HepG2 (cell line): ENCODE data around the gene TLE2. TPM values are rescaled to one million over a fixed set of nuclear protein-coding genes. Genes with fewer than 3 reads are reported as not detected.
A peak's percentile ranks its signal among the peaks of the same experiment; 100 is the strongest.

ENCODE experiments used
- ATAC-seq: fragments of 200-7000 bp; cut with Tn5 transposase; 3 replicates; pipeline ENCODE4 v1.9.1; 2020; ENCODE audit warnings: mild to moderate bottlenecking, moderate library complexity
- BruUV-seq: library from RNA; stranded (reverse); fragments of 400-500 nt; replicated peaks from 2 replicates; lab custom pipeline; 2021; lab: Mats Ljungman, UMichigan
- CTCF ChIA-PET: fragments of 300-600 bp; formaldehyde crosslinking; extraction: SDS; loops from one replicate; lab custom pipeline; 2021; ENCODE audit warnings: low total read pairs, inconsistent platforms, low intra/inter-chr PET ratio; lab: Yijun Ruan, JAX
- POLR2A ChIA-PET: fragments of 350-600 bp; sonication (Branson Sonifier 250); formaldehyde crosslinking; loops from one replicate; lab custom pipeline; 2020; ENCODE audit warnings: antibody characterized with exemption, inconsistent platforms; lab: Yijun Ruan, JAX
- DNase-seq: peaks from one replicate; pipeline ENCODE4 v3.0.0-alpha.2; 2015; ENCODE audit warnings: low spot score
- FAIRE-seq: peaks from 3 replicates; lab custom pipeline; 2011; peaks lifted over from hg19 to GRCh38; lab: Jason Lieb, UNC
- H2AFZ ChIP-seq: one replicate; pipeline ENCODE4 v1.6.1; 2011; ENCODE audit warnings: low read length, inconsistent platforms
- H3K27ac ChIP-seq: fragments of 300-600 bp; 3 replicates; pipeline ENCODE4 v1.8.0; 2011; ENCODE audit warnings: mixed run types, mild to moderate bottlenecking, mixed read lengths, low read length, inconsistent platforms; ENCODE audit not compliant: insufficient read depth; ENCODE audit errors: extremely low read length
- H3K27me3 ChIP-seq, 2 experiments: fragments of 200-600 bp in 1 of 2; 2 replicates in 1 of 2; 3 replicates in 1 of 2; pipeline versions ENCODE4 v1.6.0 to v1.8.0; 2011; ENCODE audit warnings: low read length in 2 of 2, mild to moderate bottlenecking in 2 of 2, moderate library complexity in 2 of 2, inconsistent platforms in 1 of 2; ENCODE audit not compliant: insufficient read depth in 2 of 2, control insufficient read depth in 1 of 2
- H3K36me3 ChIP-seq, 2 experiments: fragments of 200-600 bp in 1 of 2; replicated peaks in 1 of 2; 2 replicates in 1 of 2; 3 replicates in 1 of 2; pipeline versions ENCODE4 v1.5.1 to v1.8.0; 2011; ENCODE audit warnings: low read length in 2 of 2, inconsistent platforms in 1 of 2; ENCODE audit not compliant: insufficient read depth in 2 of 2, control insufficient read depth in 1 of 2
- H3K4me1 ChIP-seq: 2 replicates; pipeline ENCODE4 v1.5.1; 2012; ENCODE audit warnings: low read length, inconsistent platforms; ENCODE audit not compliant: insufficient read depth
- H3K4me2 ChIP-seq: 2 replicates; pipeline ENCODE4 v1.6.0; 2011; ENCODE audit warnings: low read depth, low read length, inconsistent platforms
- H3K4me3 ChIP-seq, 3 experiments: fragments of 200-600 bp in 1 of 3; sonication (generic), shearing (Covaris generic) in 1 of 3; replicated peaks in 1 of 3; 2 replicates each; pipeline ENCODE4 v1.5.1; 2011 to 2016; ENCODE audit warnings: low read length in 3 of 3, inconsistent platforms in 2 of 3, low read depth in 2 of 3, mild to moderate bottlenecking in 2 of 3, control low read depth in 1 of 3, mixed read lengths in 1 of 3; ENCODE audit not compliant: insufficient read depth in 1 of 3
- H3K79me2 ChIP-seq: one replicate; pipeline ENCODE4 v1.6.1; 2011; ENCODE audit warnings: low read length, inconsistent platforms; ENCODE audit not compliant: insufficient read depth
- H3K9ac ChIP-seq: 2 replicates; pipeline ENCODE4 v1.6.0; 2011; ENCODE audit warnings: mild to moderate bottlenecking, low read depth, low read length, inconsistent platforms; ENCODE audit not compliant: insufficient read depth
- H3K9me3 ChIP-seq: 2 replicates; pipeline ENCODE4 v1.5.1; 2012; ENCODE audit warnings: mild to moderate bottlenecking, low read length
- H4K20me1 ChIP-seq: 2 replicates; pipeline ENCODE4 v1.6.0; 2011; ENCODE audit warnings: inconsistent platforms, mild to moderate bottlenecking, low read length, moderate library complexity; ENCODE audit not compliant: insufficient read depth
- EZH2 ChIP-seq: conservative IDR thresholded peaks from 2 replicates; pipeline ENCODE4 v1.6.1; 2012; ENCODE audit warnings: mild to moderate bottlenecking, low read depth, low read length, moderate library complexity
- NFE2L2 ChIP-seq: fragments of 150-350 bp; IDR thresholded peaks from 2 replicates; pipeline ENCODE4 v1.6.1; 2014; ENCODE audit warnings: low read length
- ZBTB3 ChIP-seq: sonication (generic); formaldehyde crosslinking; IDR thresholded peaks from 2 replicates; pipeline ENCODE4 v1.4.0; 2020; ENCODE audit warnings: low read depth, mild to moderate bottlenecking, moderate library complexity, missing genetic modification reagents, borderline replicate concordance
- ZBTB42 ChIP-seq: sonication (generic); formaldehyde crosslinking; IDR thresholded peaks from 2 replicates; pipeline ENCODE4 v1.5.0; 2020; ENCODE audit warnings: mild to moderate bottlenecking, missing genetic modification reagents
- ZNF274 ChIP-seq: sonication (generic); formaldehyde crosslinking; IDR thresholded peaks from 2 replicates; pipeline ENCODE4 v1.5.1; 2020; ENCODE audit warnings: mild to moderate bottlenecking, missing genetic modification reagents
- ZNF629 ChIP-seq: sonication (generic); formaldehyde crosslinking; conservative IDR thresholded peaks from 2 replicates; pipeline ENCODE4 v1.5.0; 2020; ENCODE audit warnings: missing genetic modification reagents
- ZNF709 ChIP-seq: sonication (generic); formaldehyde crosslinking; IDR thresholded peaks from 2 replicates; pipeline ENCODE4 v1.5.0; 2020; ENCODE audit warnings: mild to moderate bottlenecking, missing genetic modification reagents
- WGBS: methylation state at CpG from one replicate; pipeline ENCODE4 v1.1.6; 2017; ENCODE audit warnings: low lambda C conversion rate; 5-methylcytosine and 5-hydroxymethylcytosine counted together
- in situ Hi-C: cut with HindIII; loops from 2 replicates; pipeline ENCODE4 v1.10.0; 2017; ENCODE audit warnings: low pct_unique_long_range_greater_than_20kb; ENCODE audit not compliant: extremely low pct_ligation_motif_present
- intact Hi-C: fragments of 100-400 bp; cut with micrococcal nuclease; formaldehyde crosslinking; loops from one replicate; pipeline ENCODE4 v1.10.0; 2022; ENCODE audit not compliant: unreplicated experiment
- polyA plus RNA-seq, 8 experiments: library from polyadenylated mRNA; depleted of rRNA in 3 of 8; stranded (reverse) in 7 of 8; unstranded in 1 of 8; fragments of >200 nt; fragmentation: Illumina TruSeq in 4 of 8; extraction: Trizol in 4 of 8; gene quantifications; 2 replicates each; pipeline versions ENCODE4 v1.2.1 to v1.2.3, GENCODE V29; 2011 to 2016; ENCODE audit warnings: low read depth in 4 of 8, missing spikeins in 1 of 8, mixed read lengths in 1 of 8; ENCODE audit not compliant: insufficient read depth in 1 of 8
- total RNA-seq, 5 experiments: library from RNA; depleted of rRNA; stranded (reverse); fragments of >200 nt; fragmentation: Illumina TruSeq; extraction: Trizol; gene quantifications; 2 replicates each; pipeline ENCODE4 v1.2.3, GENCODE V29; 2016; ENCODE audit warnings: low read depth in 1 of 5

The TLE2 gene
- total and polyA plus RNA-seq, 2 of the 13 experiments (the other 11 are each of a cell fraction or from before 2014, with no cell fraction given), result 0.07 to 0.81 TPM

DNA sequence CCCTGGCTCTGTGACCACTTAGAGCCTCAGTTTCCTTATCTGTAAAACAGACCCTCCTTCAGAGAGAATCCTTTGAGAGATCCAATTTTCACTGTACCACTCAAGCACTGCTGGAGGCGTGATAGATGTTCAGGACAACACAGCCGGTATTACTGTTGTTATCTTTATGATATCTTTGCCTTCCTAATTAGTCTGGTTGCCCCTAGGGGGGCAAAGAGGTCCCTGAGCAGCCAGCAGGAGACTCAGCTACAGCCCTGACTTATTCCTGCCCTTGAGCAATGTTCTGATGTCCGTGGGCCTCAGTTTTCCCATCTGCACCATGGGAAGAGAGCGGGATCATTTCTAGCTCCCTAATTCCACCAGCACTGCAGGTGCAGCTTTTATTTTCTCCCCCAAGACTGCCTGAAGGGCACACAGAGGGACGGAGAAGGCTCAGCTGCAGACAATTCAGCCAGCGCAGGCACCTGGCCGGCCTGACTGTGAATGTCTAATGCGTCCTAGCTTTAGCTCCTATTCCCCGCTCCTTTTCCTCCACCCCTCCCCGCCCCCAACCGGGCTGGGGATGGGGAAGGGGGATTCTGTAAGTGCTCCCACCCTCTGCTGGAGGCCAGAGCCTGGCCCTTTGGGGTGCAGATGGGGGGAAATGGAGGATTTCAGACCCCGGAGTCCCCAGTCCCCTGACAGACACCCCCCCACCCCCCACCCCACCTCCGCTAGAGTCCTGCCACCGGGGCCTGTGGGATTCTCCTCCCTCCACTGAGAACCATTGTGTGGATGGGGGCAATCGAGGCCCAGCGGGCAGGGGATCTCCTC, 17.0 kb upstream of the TLE2 start:
- 31% methylated on average over 15 of the region's 16 CpGs for WGBS
- POLR2A ChIA-PET, result interaction anchor here (1.3 kb wide), 1 partner anchor 17 kb away, joined by 3 read pairs; no protein-coding TSS in a partner anchor
- no peak for FAIRE-seq

DNA sequence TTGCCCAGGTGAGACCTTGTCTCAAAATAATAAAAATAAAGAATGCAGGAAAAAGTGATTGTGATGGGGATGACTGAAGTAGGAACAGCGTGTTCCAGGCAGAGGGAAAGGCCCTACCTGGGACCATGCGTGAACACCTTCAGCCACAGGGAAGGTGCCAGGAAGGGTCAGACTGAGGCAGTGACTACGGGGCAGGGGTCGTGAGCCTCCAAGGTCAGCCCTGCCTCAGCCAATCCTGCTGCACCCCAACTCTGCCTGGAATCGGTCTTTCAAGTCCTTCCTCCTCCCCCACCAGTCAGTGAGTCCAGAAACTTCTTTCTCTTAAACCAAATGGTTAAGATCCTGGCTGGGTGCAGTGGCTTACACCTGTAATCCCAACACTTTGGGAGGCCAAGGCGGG, 16.1 kb upstream of the TLE2 start:
- WGBS, result 68% methylated on average over 4 of the region's 6 CpGs

More for the DNA sequence above, 17.0 kb upstream of the TLE2 start:
- Histone ChIP-seq H3K4me2 (no peak overlapping the region; the same call in 1 of the 2 replicates), H3K36me3 (no peaks in the 10 kb centered on the region), H3K4me3 (no peak overlapping the region), H3K27me3 (peaks cover 2 to 5% of the 10 kb centered on the region in 2 experiments; a peak in 3 of 5 replicates), H3K4me1 (peaks cover 15% of the 10 kb centered on the region), H4K20me1 (no peaks in the 10 kb centered on the region), H3K9ac (no peak overlapping the region), H3K9me3 (no peaks in the 10 kb centered on the region), H3K27ac (no peak overlapping the region), H2AFZ (no peak overlapping the region), H3K79me2 (no peaks in the 10 kb centered on the region)
- peak; percentile 70 for TF ChIP-seq ZNF629 (CRISPR knock-in tag)
- TF ChIP-seq ZBTB3 (CRISPR knock-in tag), result no peak
- CTCF ChIA-PET, result no interaction called here
- DNase-seq, result no peak
- ATAC-seq, result peak; percentile 26; the same call in 1 of the 3 replicates
- in situ Hi-C loops, result no loop called here
- intact Hi-C loops, result no loop called here
- BruUV-seq, result no TSS peak

More for the DNA sequence above, 16.1 kb upstream of the TLE2 start:
- H3K4me1 ChIP-seq, result peaks cover 16% of the 10 kb centered on the region
- in situ Hi-C loops, result no loop called here
- H3K4me3 ChIP-seq, result no peak overlapping the region
- H3K27me3 ChIP-seq, result peaks cover 2 to 5% of the 10 kb centered on the region in 2 experiments; a peak in 3 of 5 replicates
- H3K9me3 ChIP-seq, result no peaks in the 10 kb centered on the region
- H4K20me1 ChIP-seq, result no peaks in the 10 kb centered on the region
- DNase-seq (no peak), FAIRE-seq (no peak), ATAC-seq (no peak)
- CTCF ChIA-PET, result no interaction called here
- TF ChIP-seq ZBTB42 (CRISPR knock-in tag) (no peak), EZH2 (no peak), ZNF709 (CRISPR knock-in tag) (no peak), ZNF274 (CRISPR knock-in tag) (no peak), NFE2L2 (no peak)
- no peak overlapping the region for H3K27ac ChIP-seq
- no TSS peak for BruUV-seq
- no peak overlapping the region for H2AFZ ChIP-seq
- intact Hi-C loops, result no loop called here
- H3K9ac ChIP-seq, result no peak overlapping the region
- no peaks in the 10 kb centered on the region for H3K79me2 ChIP-seq
- POLR2A ChIA-PET, result no interaction called here
- no peaks in the 10 kb centered on the region for H3K36me3 ChIP-seq
- no peak overlapping the region for H3K4me2 ChIP-seq
